Right lung (tissue), 5 donors: Measurements from ENCODE around the gene KRTAP2-4. TPM values are rescaled to one million over a fixed set of nuclear protein-coding genes. Genes with fewer than 3 reads are reported as not detected.
"Not testable (repeated sequence)": the region's sequence is repeated elsewhere in the genome, so short reads cannot be mapped to it uniquely, and the experiment has no call there.

Experiments used
- DNase-seq, 2 donors: peaks; one replicate each; pipeline ENCODE4 v3.0.0-alpha.2; 2013
- polyA plus RNA-seq, 5 donors: library from polyadenylated mRNA; unstranded; fragments of 120-200 nt; gene quantifications; one replicate each; pipeline versions ENCODE4 v1.2.1 to v1.2.3, GENCODE V29; 2013; ENCODE audit warnings: inconsistent platforms in 1 of 5, low replicate concordance in 1 of 5; ENCODE audit not compliant: insufficient read length in 5 of 5, insufficient read depth in 1 of 5

KRTAP2-4 gene
- polyA plus RNA-seq, 5 donors, result not detected

- no peak for DNase-seq
Measured at GRCh38 chr17:41071606-41072360, 6.1 kb upstream of the KRTAP2-4 start.

GRCh38 chr17:41069031-41069430, 3.4 kb upstream of the KRTAP2-4 start:
- DNase-seq, result no peak

GRCh38 chr17:41067281-41067680, 1.6 kb upstream of the KRTAP2-4 start:
- DNase-seq, result no peak

GRCh38 chr17:41065016-41065689, 526 bp downstream of the KRTAP2-4 start:
- DNase-seq, result not testable (repeated sequence)

GRCh38 chr17:41064301-41064700, 1.4 kb downstream of the KRTAP2-4 start:
- DNase-seq, result no peak

GRCh38 chr17:41063449-41063848, 2.2 kb downstream of the KRTAP2-4 start:
- DNase-seq, result no peak

- DNase-seq, result no peak
Measured at GRCh38 chr17:41061964-41062363, 3.7 kb downstream of the KRTAP2-4 start.

GRCh38 chr17:41060052-41060604, 5.6 kb downstream of the KRTAP2-4 start, which contains the start of gene KRTAP2-3:
Gene KRTAP2-3, minus strand, starts transcription at chr17:41060114. Its CDS starts 64 bp downstream, at chr17:41060050.
- no peak for DNase-seq

- DNase-seq, result not testable (repeated sequence)
Measured at GRCh38 chr17:41059276-41060051, 6.2 kb downstream of the KRTAP2-4 start.

GRCh38 chr17:41058741-41059140, 6.9 kb downstream of the KRTAP2-4 start:
- no peak for DNase-seq

- no peak for DNase-seq
Measured at GRCh38 chr17:41057547-41057946, 8.1 kb downstream of the KRTAP2-4 start.

GRCh38 chr17:41055130-41055529, 10.5 kb downstream of the KRTAP2-4 start, which contains the start of gene KRTAP2-2:
Gene KRTAP2-2, minus strand, starts transcription at chr17:41055230. Its CDS starts 19 bp downstream, at chr17:41055211.
- DNase-seq, result not testable (repeated sequence)

GRCh38 chr17:41054556-41054955, 11.1 kb downstream of the KRTAP2-4 start:
- DNase-seq, result not testable (repeated sequence)

GRCh38 chr17:41054025-41054424, 11.7 kb downstream of the KRTAP2-4 start:
- DNase-seq, result no peak

GRCh38 chr17:41052566-41052965, 13.1 kb downstream of the KRTAP2-4 start:
- DNase-seq, result no peak

- no peak for DNase-seq
Measured at GRCh38 chr17:41049110-41049509, 16.6 kb downstream of the KRTAP2-4 start.

GRCh38 chr17:41048441-41048840, 17.2 kb downstream of the KRTAP2-4 start:
- no peak for DNase-seq

GRCh38 chr17:41046735-41047465, 18.8 kb downstream of the KRTAP2-4 start, which contains the start of gene KRTAP2-1:
Gene KRTAP2-1, minus strand, starts transcription at chr17:41047316. Its CDS starts 49 bp downstream, at chr17:41047267.
- not testable (repeated sequence) for DNase-seq

- no peak for DNase-seq
Measured at GRCh38 chr17:41042953-41043352, 22.7 kb downstream of the KRTAP2-4 start.

- DNase-seq, result not testable (repeated sequence)
Measured at GRCh38 chr17:41040783-41041571, 24.7 kb downstream of the KRTAP2-4 start, which contains the start of gene KRTAP1-1. Gene KRTAP1-1, minus strand, starts transcription at chr17:41041450. Its CDS starts 53 bp downstream, at chr17:41041397.
